Epithelial cell of prostate (primary cell): ENCODE measurements around the gene PRLHR.
"Not testable (repeated sequence)": the region's sequence is repeated elsewhere in the genome, so short reads cannot be mapped to it uniquely, and the experiment has no call there.

Experiments used
- DNase-seq: peaks from one replicate; pipeline ENCODE4 v3.0.0-alpha.2; 2011; ENCODE audit warnings: low read depth, low spot score
- H3K27ac ChIP-seq: fragments of 450-650 bp; 2 replicates; pipeline ENCODE4 v1.5.1; 2017; ENCODE audit warnings: mild to moderate bottlenecking

PRLHR gene

GRCh38 chr10:118595598-118596425 lies at the start of gene PRLHR:
TSS of gene PRLHR (minus strand) at chr10:118595648. CDS start at chr10:118595244, 404 bp downstream.
- DNase-seq = no peak
- no peak within 1 kb of the TSS for H3K27ac ChIP-seq

- no peak for DNase-seq
- no peak overlapping the region for H3K27ac ChIP-seq
These were observed 46.8 kb upstream of the PRLHR start for GRCh38 chr10:118642228-118642627.

- no peak overlapping the region for H3K27ac ChIP-seq
- DNase-seq = no peak
These were observed 43.2 kb upstream of the PRLHR start for GRCh38 chr10:118638680-118639079.

GRCh38 chr10:118635674-118636402 lies 40.4 kb upstream of the PRLHR start:
- no peak for DNase-seq
- H3K27ac ChIP-seq = no peak overlapping the region

GRCh38 chr10:118633786-118634185 lies 38.3 kb upstream of the PRLHR start:
- DNase-seq = no peak

GRCh38 chr10:118629211-118629610 lies 33.8 kb upstream of the PRLHR start:
- DNase-seq = no peak
- no peak overlapping the region for H3K27ac ChIP-seq

More at GRCh38 chr10:118633786-118634185, 38.3 kb upstream of the PRLHR start:
- no peak overlapping the region for H3K27ac ChIP-seq

GRCh38 chr10:118628397-118628796 lies 32.9 kb upstream of the PRLHR start:
- H3K27ac ChIP-seq = no peak overlapping the region
- DNase-seq = no peak

GRCh38 chr10:118626953-118627352 lies 31.5 kb upstream of the PRLHR start:
- DNase-seq = no peak

GRCh38 chr10:118625504-118625903 lies 30.1 kb upstream of the PRLHR start:
- H3K27ac ChIP-seq = no peak overlapping the region
- DNase-seq = no peak

More at GRCh38 chr10:118626953-118627352, 31.5 kb upstream of the PRLHR start:
- H3K27ac ChIP-seq = no peak overlapping the region

- DNase-seq = no peak
These were observed 29.3 kb upstream of the PRLHR start for GRCh38 chr10:118624747-118625146.

GRCh38 chr10:118621304-118621942 lies 26.0 kb upstream of the PRLHR start:
- DNase-seq = no peak
- H3K27ac ChIP-seq = no peak overlapping the region

More at GRCh38 chr10:118624747-118625146, 29.3 kb upstream of the PRLHR start:
- no peak overlapping the region for H3K27ac ChIP-seq

GRCh38 chr10:118613863-118614262 lies 18.4 kb upstream of the PRLHR start:
- DNase-seq = not testable (repeated sequence)

GRCh38 chr10:118610577-118610976 lies 15.1 kb upstream of the PRLHR start:
- no peak overlapping the region for H3K27ac ChIP-seq
- DNase-seq = no peak

More at GRCh38 chr10:118613863-118614262, 18.4 kb upstream of the PRLHR start:
- H3K27ac ChIP-seq = not testable (repeated sequence)

- H3K27ac ChIP-seq = no peak overlapping the region
- no peak for DNase-seq
These were observed 12.4 kb upstream of the PRLHR start for GRCh38 chr10:118607768-118608354.

GRCh38 chr10:118605694-118606093 lies 10.2 kb upstream of the PRLHR start:
- H3K27ac ChIP-seq = no peak overlapping the region
- no peak for DNase-seq

GRCh38 chr10:118596426-118597124 lies 1.1 kb upstream of the PRLHR start:
- no peak overlapping the region for H3K27ac ChIP-seq

GRCh38 chr10:118595064-118595420 lies 406 bp downstream of the PRLHR start:
- H3K27ac ChIP-seq = no peak overlapping the region
- no peak for DNase-seq

More at GRCh38 chr10:118596426-118597124, 1.1 kb upstream of the PRLHR start:
- no peak for DNase-seq

- DNase-seq = no peak
- H3K27ac ChIP-seq = no peak overlapping the region
These were observed 920 bp downstream of the PRLHR start for GRCh38 chr10:118594392-118595063.

- H3K27ac ChIP-seq = no peak overlapping the region
- DNase-seq = no peak
These were observed 2.6 kb downstream of the PRLHR start for GRCh38 chr10:118592675-118593330.
